Astrocyte of the spinal cord (primary cell): ENCODE results near the gene NR0B2.

ENCODE experiments used
- DNase-seq: peaks from one replicate; pipeline ENCODE4 v3.0.0; 2011; ENCODE audit warnings: low read depth, low spot score
- H3K4me3 ChIP-seq: 2 replicates; pipeline ENCODE4 v1.5.1; 2011; ENCODE audit warnings: low read depth, mild to moderate bottlenecking, low read length, moderate library complexity
- in situ Hi-C: cut with HindIII; loops from 2 replicates; pipeline ENCODE4 v1.10.0; 2017; ENCODE audit warnings: low sequenced_read_pairs
- TF ChIP-seq, protein P1 (sequence below): IDR thresholded peaks from 2 replicates; pipeline ENCODE4 v1.5.1; 2012; ENCODE audit warnings: low read depth, mild to moderate bottlenecking, low read length, inconsistent platforms

Gene NR0B2

GRCh38 chr1:26910343-26911160, 3.2 kb downstream of the NR0B2 start:
- DNase-seq = no peak
- in situ Hi-C loops = no loop called here
- TF ChIP-seq, protein P1, sequence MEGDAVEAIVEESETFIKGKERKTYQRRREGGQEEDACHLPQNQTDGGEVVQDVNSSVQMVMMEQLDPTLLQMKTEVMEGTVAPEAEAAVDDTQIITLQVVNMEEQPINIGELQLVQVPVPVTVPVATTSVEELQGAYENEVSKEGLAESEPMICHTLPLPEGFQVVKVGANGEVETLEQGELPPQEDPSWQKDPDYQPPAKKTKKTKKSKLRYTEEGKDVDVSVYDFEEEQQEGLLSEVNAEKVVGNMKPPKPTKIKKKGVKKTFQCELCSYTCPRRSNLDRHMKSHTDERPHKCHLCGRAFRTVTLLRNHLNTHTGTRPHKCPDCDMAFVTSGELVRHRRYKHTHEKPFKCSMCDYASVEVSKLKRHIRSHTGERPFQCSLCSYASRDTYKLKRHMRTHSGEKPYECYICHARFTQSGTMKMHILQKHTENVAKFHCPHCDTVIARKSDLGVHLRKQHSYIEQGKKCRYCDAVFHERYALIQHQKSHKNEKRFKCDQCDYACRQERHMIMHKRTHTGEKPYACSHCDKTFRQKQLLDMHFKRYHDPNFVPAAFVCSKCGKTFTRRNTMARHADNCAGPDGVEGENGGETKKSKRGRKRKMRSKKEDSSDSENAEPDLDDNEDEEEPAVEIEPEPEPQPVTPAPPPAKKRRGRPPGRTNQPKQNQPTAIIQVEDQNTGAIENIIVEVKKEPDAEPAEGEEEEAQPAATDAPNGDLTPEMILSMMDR = no peak
- H3K4me3 ChIP-seq = no peak overlapping the region

GRCh38 chr1:26909951-26910342, 3.8 kb downstream of the NR0B2 start:
- in situ Hi-C loops = no loop called here

DNA sequence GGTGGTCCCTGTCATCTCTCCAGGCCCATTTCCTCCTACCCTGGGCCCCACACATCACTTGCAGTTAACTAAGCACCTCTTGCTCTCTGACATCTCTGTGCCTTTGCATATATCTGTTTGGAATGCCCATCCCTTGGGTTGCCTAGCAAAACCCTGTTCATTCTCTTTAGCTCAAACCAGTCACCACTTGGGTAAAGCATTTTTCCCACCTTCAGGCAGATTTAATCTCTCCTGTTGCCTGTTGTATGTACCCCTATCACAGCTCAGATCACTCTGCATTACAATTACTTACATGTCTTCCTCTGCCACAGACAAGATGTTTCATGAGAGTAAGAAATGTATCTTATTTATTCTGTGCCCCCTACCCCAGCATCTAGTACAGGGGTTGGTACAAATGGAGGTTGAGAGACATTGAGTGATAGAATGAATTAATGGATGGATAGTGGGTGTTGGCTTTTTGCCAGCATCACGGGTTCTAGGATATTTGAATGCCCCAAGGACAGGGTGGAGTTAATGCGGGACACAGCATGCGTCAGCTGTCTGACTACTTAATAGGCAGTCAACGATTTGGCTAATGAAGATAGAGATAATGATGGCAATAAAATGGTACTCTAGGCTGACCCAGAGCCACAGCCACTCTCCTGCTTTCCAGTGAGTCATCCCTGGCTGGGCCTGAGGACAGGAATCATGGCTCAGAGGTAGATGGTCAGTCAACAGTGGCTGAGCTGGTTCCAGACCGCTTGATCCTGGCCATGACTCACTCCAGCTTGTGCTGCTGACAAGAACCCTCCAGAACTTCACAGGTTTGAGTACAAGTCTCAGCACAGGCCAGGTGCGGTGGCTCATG, 6.5 kb downstream of the NR0B2 start:
- peak; percentile 86 for DNase-seq
- H3K4me3 ChIP-seq = no peak overlapping the region
- TF ChIP-seq, protein P1 = no peak
- in situ Hi-C loops = no loop called here

More at GRCh38 chr1:26909951-26910342, 3.8 kb downstream of the NR0B2 start:
- no peak for DNase-seq
- TF ChIP-seq, protein P1 = no peak
- no peak overlapping the region for H3K4me3 ChIP-seq

DNA sequence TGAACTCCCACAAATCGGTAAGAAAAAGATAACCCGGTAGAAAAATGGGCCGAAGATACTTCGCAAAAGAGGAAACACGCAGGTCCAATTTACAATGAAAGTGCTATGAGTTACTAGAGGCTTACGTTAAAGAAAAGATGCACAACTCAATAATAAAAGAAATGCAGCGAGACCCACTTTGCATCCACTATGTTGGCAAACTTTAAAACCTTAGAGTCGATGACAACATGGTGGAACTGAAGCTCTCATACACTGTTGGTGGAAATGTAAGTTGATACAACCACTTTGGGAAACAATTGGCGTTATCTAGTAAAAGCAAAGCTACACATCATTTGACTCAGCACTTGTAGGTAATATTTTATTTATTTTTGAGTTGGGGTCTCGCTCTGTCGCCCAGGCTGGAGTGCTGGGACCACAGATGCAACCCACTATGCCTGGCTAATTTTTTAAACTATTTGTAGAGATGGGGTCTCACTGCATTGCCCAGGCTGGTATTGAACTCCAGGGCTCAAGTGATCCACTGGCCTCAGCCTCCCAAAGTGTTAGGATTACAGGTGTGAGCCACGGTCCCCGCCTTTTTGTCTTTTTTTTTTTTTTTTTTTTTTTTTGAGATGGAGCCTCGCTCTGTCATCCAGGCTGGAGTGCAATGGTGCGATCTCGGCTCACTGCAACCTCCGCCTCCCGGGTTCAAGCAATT, 12.8 kb downstream of the NR0B2 start:
- H3K4me3 ChIP-seq = peak overlapping the region; percentile 93
- no peak for DNase-seq
- in situ Hi-C loops = no loop called here
- TF ChIP-seq, protein P1 = no peak

DNA sequence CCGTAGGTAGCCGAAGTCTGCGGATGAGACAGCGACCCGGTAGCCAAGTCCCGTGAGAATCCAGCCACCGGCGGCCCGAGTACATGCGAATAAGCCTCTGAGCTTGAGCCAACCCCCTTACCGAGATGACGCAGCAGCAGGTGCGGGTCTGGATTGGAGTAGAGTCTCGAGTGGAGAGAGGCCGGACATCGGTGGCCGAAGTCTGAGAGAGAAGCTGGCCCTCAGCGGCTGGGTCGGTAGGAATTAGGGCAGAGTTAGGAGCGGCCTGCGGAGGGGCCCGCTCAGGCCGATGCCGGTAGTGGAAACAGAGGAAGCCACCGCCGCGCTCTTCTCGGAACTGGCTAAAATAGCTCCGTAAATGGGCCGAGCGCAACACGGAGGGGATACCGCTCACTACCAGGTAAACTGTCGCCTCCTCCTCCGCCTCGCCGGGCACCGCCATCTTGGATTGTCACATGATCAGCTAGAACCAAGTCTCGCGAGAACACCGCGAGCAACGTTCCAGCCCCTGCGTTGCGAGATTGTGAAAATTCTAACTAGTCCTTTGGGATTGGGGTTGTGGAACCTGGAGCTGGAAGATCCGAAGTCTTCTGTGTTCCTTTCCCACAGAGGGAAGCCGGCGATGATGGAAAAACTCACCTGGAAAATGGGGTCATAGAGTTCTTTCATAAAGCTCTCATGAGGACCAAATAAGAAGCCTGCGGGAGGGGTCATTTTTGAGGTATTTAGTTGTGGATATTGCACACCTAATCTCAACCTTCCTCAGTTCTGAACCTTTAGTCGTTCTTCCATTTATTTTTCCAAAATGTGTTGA, 13.6 kb downstream of the NR0B2 start, which contains the start of gene GPATCH3:
Gene GPATCH3, minus strand, starts transcription at position 467 of the 814 bp plus-strand sequence. Its CDS starts 25 bp downstream, at position 442.
- H3K4me3 ChIP-seq = peak within 1 kb of the TSS; percentile 93
- TF ChIP-seq, protein P1 = no peak
- peak; percentile 93 for DNase-seq
- in situ Hi-C loops = no loop called here
